SH-SY5Y (cell line): ENCODE data around the gene CCDC9B.

Experiments used
- GATA2 ChIP-seq: IDR thresholded peaks from 2 replicates; pipeline ENCODE4 v1.6.1; 2011; ENCODE audit warnings: mild to moderate bottlenecking, low read depth, low read length
- GATA3 ChIP-seq: IDR thresholded peaks from 2 replicates; pipeline ENCODE4 v1.6.1; 2011; ENCODE audit warnings: low read depth, mild to moderate bottlenecking, low read length, moderate library complexity

DNA sequence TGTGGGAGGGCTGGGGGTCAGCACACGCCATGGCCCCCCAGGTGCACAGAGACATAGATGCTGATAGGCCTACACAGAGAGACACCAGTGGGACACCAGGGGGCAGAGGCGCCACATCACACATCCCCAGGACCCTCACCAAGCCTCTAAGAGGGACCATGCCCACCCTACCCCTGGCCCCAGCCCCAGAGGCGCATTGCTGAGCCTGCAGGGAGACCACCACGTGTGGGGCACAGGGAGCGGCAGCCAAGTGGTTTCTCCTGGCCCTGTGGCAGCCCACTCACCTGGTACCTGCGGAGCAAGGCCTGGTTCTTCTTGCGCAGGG, 1.2 kb downstream of the CCDC9B start:
- TF ChIP-seq GATA3 = no peak
- no peak for TF ChIP-seq GATA2
